Measurements from ENCODE around the gene CEP112.

CEP112 gene

GRCh38 chr17:65824901-65825300, 367.0 kb downstream of the CEP112 start:
- DNase-seq: no peak
- no peak for TF ChIP-seq CTCF (IDR thresholded peaks at IDR 0.05)
- H3K4me3 ChIP-seq: no peak overlapping the region
- intact Hi-C loops (cut with DNase I; ENCODE audit: low total_unique reads): no loop called here
- no peaks in the 10 kb centered on the region for H3K27me3 ChIP-seq
- H3K9me3 ChIP-seq: peaks cover 0 to 7% (median 0%) of the 10 kb centered on the region in 3 donors
- peaks cover 0 to 8% (median 0%) of the 10 kb centered on the region in 4 donors for H3K4me1 ChIP-seq
- H3K36me3 ChIP-seq: no peaks in the 10 kb centered on the region
- no peak overlapping the region for H3K27ac ChIP-seq

- intact Hi-C loops (cut with DNase I; ENCODE audit: low total_unique reads): no loop called here
- no peaks in the 10 kb centered on the region for H3K36me3 ChIP-seq
Observed at GRCh38 chr17:65823713-65824112, 368.2 kb downstream of the CEP112 start.

GRCh38 chr17:65820811-65821210, 371.1 kb downstream of the CEP112 start:
- intact Hi-C loops (cut with DNase I; ENCODE audit: low total_unique reads): no loop called here
- TF ChIP-seq CTCF (IDR thresholded peaks at IDR 0.05): no peak
- Histone ChIP-seq H3K4me3 (no peak overlapping the region), H3K36me3 (no peaks in the 10 kb centered on the region), H3K27me3 (no peaks in the 10 kb centered on the region), H3K9me3 (no peaks in the 10 kb centered on the region), H3K27ac (no peak overlapping the region), H3K4me1 (peaks cover 0 to 8% (median 0%) of the 10 kb centered on the region in 4 donors)
- DNase-seq: no peak

More at GRCh38 chr17:65823713-65824112, 368.2 kb downstream of the CEP112 start:
- Histone ChIP-seq H3K4me3 (no peak overlapping the region), H3K9me3 (peaks cover 0 to under 1% (median 0%) of the 10 kb centered on the region in 3 donors), H3K4me1 (peaks cover 0 to 8% (median 0%) of the 10 kb centered on the region in 4 donors), H3K27ac (no peak overlapping the region), H3K27me3 (no peaks in the 10 kb centered on the region)
- DNase-seq: no peak
- TF ChIP-seq CTCF (IDR thresholded peaks at IDR 0.05): no peak

GRCh38 chr17:65820306-65820705, 371.6 kb downstream of the CEP112 start:
- DNase-seq: no peak
- H3K27me3 ChIP-seq: no peaks in the 10 kb centered on the region
- H3K4me1 ChIP-seq: peaks cover 0 to 8% (median 0%) of the 10 kb centered on the region in 4 donors
- H3K9me3 ChIP-seq: no peaks in the 10 kb centered on the region
- no peak for TF ChIP-seq CTCF (IDR thresholded peaks at IDR 0.05)
- no peaks in the 10 kb centered on the region for H3K36me3 ChIP-seq
- H3K27ac ChIP-seq: no peak overlapping the region
- intact Hi-C loops (cut with DNase I; ENCODE audit: low total_unique reads): no loop called here
- H3K4me3 ChIP-seq: no peak overlapping the region

GRCh38 chr17:65819810-65820209, 372.1 kb downstream of the CEP112 start:
- no peak for DNase-seq
- no peaks in the 10 kb centered on the region for H3K27me3 ChIP-seq
- H3K27ac ChIP-seq: no peak overlapping the region
- peaks cover 0 to 8% (median 0%) of the 10 kb centered on the region in 4 donors for H3K4me1 ChIP-seq
- H3K4me3 ChIP-seq: no peak overlapping the region
- intact Hi-C loops (cut with DNase I; ENCODE audit: low total_unique reads): no loop called here
- H3K9me3 ChIP-seq: no peaks in the 10 kb centered on the region
- no peaks in the 10 kb centered on the region for H3K36me3 ChIP-seq
- TF ChIP-seq CTCF (IDR thresholded peaks at IDR 0.05): no peak

GRCh38 chr17:65817951-65818350, 374.0 kb downstream of the CEP112 start:
- DNase-seq: no peak
- no peaks in the 10 kb centered on the region for H3K36me3 ChIP-seq
- H3K27ac ChIP-seq: no peak overlapping the region
- H3K27me3 ChIP-seq: no peaks in the 10 kb centered on the region
- peaks cover 0 to 8% (median 0%) of the 10 kb centered on the region in 4 donors for H3K4me1 ChIP-seq
- intact Hi-C loops (cut with DNase I; ENCODE audit: low total_unique reads): no loop called here
- H3K4me3 ChIP-seq: no peak overlapping the region
- TF ChIP-seq CTCF (IDR thresholded peaks at IDR 0.05): no peak
- no peaks in the 10 kb centered on the region for H3K9me3 ChIP-seq
